GM19438 (cell line): ENCODE measurements around the gene IRAK3.
"Not testable (repeated sequence)": the region's sequence is repeated elsewhere in the genome, so short reads cannot be mapped to it uniquely, and the experiment has no call there.

Experiments
- ATAC-seq: cut with Tn5 transposase; IDR thresholded peaks from one replicate; pipeline ENCODE4 v1.9.1; 2021; ENCODE audit warnings: low read depth; ENCODE audit not compliant: unreplicated experiment

Gene IRAK3

DNA sequence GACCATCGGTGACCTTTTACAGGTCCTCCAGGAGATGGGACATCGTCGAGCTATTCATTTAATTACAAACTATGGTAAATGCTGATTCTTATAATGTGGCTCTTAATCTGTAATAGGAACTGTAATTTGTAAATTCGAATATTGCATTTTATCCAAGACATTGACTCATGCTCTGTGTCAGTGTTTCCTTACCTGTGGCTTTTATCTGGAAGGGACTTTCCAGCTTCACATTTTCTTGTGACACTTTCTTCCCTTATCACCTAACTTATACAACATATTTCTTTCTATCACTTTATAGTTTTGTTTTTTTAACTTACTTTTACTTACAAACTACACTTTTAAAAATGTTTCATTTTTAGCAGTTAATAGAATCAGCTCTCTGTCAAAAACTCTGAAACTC lies 14.8 kb downstream of the IRAK3 start:
- ATAC-seq, result no peak

DNA sequence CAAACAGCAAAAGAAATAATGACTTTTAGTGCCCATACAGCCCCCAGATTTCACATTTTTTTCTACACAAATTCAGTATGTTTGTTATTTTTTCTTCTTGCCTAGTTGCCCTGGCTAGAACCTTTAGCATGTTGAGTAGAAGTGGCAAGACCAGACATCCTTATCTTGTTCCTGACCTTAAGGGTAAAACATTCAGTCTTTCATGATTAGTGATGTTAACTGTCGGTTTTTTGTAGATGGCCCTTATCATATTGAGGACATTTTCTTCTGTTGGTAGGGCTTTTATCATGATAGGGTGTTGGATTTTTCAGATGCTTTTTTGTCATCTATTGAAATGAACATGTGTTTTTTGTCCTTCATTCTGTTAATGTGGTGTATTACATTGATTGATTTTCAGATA lies 17.1 kb downstream of the IRAK3 start:
- no peak for ATAC-seq

DNA sequence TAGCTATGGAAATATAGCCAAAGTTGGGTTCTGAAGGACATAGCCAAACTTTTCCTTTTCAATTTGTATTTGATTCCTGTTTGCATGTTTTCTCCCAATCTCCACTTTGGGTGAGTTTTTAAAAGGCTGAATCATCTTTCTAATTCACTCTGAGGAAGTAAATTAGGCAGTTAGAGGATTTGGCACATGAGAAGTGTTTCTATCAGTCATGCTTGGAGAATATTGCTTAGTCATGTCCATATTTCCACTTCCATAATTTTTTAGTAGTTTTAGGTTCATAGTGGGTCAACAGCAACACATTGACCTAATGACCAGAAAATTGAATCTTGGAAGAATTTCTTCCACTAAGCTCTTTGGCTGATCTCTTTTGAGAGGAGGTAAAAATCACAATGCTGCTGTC lies 21.8 kb downstream of the IRAK3 start:
- ATAC-seq, result no peak

DNA sequence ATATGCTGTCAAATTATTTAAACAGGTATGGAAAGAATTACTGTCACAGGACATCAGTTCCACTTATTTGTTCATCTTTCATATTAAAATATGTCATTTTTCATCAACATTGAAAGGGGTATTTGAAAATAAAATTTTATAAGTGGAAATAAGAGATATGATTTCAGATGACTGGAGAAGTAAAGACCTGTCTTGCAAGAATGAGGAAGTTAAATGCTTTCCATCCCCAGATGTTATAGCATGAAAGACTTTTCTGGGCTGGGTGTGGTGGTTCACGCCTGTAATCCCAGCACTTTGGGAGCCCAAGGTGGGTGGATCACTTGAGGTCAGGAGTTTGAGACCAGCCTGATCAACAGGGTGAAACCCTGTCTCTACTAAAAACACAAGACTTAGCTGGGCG lies 22.6 kb downstream of the IRAK3 start:
- not testable (repeated sequence) for ATAC-seq

DNA sequence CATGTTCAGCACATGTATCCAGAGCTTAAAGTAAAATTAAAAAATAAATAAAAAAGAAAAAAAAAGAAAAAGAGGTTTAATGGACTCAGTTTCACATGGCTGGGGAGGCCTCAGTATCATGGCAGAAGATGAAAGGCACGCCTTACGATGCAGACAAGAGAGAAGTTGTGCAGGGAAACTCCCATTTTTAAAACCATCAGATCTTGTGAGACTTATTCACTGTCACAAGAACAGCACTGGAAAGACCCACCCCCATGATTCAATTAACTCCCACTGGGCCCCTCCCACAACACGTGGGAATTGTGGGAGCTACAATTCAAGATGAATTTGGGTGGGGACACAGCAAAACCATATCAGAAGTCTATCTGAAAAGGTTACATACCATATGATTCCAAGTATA lies 24.0 kb downstream of the IRAK3 start:
- ATAC-seq, result not testable (repeated sequence)

DNA sequence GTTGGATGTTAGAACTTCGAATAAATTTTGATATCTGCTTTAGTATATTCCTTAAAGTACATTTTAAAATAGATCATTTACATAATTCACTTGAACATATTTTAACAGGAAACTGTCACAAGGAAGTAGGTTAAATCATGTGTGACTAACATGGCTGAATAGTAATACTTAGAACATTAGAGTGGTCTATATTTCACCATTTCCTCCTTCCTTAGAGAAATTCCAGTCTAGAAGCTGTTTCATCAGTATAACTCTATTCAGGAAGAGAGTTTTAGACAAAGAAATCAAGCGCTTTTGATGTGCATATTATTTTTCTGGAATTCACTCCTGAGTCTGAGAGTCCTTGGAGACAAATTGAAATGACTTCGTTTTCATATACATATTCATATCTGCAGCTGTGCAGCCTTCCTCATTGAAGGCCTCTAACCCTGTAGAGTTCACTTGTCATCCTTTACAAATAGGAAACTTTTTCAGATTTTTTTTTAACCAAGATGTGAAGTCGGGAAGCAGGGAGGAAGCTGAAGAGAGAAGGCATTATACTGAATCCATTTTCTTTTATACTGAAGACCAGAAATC lies 28.4 kb downstream of the IRAK3 start:
- no peak for ATAC-seq

DNA sequence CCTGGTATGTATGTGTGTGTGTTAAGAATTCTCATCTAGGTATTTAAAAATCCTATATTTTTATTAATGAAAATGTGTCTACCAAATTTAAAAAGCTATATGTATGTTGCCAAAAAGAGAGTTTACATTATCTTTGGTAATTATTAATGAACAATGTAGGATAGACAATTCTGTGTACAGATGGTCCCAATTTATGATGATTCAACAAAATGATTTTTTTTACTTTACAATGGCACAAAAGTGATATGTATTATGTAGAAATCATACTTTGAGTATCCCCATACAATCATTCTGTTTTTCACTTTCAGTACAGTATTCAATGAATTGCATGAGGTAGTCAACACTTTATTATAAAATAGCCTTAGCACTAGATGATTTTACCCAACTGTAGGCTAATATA lies 39.4 kb downstream of the IRAK3 start:
- no peak for ATAC-seq

DNA sequence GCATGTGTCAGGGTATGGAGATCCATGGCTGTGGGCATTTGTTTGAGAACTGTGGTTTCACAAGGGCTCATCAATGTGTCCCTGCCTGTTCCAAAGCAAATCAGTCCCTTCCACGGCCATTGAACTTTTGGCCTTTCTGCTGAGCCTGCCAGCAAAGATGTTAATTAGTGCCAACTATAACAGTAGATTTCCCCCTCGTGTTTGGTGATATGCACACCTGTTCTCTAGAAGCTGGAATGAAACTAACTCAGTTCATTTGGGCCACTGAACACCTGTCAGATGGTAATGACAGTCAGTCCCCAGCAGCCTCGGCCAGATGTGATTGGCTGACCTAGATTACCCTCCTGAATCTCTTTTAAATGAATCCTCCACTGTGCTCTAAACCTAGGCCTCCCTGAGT lies 43.2 kb downstream of the IRAK3 start:
- ATAC-seq, result no peak

DNA sequence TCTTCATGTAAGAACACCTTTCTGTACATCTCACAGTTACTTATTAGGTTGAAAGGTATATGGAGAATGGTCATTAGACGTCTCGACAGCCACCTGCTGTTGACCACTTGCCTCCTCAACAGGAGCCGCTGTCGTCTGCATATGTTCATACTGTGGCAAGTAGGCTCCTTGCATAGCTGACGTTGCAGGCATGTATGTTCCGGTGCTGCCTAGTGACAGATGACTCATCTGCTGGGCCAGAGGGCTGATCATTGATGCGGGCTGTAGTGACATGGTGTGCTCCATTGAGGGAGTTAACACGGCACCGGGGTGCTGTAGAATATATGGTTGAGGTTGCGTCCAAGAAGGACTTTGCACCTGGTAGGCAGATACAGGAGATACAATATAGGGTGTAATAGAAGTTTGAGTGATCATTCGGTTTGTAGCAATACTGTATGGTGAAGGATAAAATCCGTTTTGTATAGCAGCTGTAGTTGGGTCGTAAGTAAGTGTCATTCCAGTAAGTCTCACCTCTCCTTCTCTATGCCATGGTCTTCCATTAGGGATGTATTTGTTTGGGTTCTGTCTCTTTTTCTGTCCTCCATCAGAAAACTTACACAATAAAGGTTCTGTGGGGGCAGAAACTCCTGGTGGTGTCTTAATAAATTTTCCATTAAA lies 45.2 kb downstream of the IRAK3 start:
- ATAC-seq, result peak; percentile 91

DNA sequence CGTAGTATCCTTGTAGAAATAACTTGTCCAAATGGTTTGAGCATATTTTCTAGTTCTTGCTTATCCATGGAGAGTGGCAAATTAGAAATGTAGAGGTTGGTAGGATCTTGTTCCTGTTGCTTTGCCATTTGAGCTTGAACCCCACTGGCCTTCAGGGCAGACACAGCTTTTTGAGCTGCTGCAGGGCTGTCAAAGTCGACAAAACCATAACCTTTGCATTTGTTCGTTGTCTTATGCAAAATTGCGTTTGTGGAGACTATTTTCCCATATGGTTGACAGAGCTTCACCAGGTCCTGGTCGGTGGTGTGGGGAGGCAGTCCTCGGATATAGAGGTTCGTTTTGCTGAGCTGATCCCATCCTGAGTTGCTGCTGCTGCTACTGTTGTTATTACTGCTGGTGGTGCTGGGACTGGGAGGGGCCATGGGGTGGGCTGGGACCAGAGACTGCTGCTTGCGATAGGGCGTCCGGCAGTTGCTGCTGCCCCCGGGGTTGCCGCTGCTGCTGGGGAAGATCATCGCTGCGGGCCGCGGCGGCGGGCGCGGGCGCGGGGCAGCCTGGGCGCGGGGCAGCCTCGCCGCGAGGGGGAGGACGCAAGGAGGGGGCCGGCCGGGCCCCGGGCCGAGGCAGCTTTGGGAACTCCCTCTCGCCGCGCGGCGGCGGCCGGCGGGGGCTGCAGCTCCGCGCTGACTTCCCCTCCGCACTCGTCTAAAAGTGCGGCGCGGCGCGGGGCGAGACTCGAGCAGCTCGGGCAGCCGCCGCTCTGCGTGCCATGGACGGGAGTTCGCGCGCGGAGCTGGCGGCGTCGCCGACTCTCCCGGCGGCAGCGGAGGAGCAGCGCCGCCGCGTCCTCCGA lies 46.0 kb downstream of the IRAK3 start:
- peak; percentile 39 for ATAC-seq

DNA sequence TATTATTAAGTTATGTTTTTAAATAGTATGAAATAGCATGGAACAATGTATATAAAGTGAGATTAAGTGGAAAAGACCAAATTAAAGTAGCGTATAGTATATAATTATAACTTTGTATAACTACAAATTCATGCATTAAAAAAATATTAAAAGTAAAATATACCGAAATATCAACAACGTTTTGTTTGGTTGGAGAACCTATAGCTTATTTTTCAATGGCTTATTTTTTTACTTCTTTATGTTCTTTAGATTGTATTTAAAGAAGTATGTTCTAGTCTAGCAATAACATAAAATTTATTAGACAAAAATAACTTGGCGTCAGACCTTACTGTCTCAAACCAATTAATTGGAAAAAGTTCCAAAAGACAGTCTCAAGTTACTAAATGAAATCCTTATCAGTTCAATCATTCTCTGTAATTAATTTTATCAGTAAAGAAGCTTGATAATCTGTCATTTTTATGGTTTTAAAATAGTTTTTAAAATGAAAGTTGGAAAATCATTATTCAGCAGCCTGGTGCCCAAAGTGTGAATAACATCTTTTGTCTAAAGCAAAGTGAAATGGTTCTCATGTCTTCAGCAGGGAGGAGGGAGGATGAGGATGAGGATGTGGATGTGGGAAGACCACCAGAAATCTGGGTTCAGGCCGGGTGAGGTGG lies 46.7 kb downstream of the IRAK3 start:
- ATAC-seq, result no peak

DNA sequence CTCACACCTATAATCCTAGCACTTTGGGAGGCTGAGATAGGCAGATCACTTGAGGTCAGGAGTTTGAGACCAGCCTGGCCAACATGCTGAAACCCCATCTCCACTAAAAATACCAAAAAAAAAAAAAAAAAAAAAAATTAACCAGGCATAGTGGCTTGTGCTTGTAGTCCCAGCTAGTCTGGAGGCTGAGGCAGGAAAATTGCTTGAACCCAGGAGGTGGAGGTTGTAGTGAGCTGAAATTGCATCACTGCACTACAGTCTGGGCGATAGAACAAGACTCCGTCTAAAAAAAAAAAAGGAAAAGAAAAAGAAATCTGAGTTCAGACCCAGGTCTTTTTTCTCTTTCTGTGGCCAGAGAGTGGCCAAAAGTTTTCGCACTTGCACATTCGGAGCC lies 47.3 kb downstream of the IRAK3 start:
- not testable (repeated sequence) for ATAC-seq

DNA sequence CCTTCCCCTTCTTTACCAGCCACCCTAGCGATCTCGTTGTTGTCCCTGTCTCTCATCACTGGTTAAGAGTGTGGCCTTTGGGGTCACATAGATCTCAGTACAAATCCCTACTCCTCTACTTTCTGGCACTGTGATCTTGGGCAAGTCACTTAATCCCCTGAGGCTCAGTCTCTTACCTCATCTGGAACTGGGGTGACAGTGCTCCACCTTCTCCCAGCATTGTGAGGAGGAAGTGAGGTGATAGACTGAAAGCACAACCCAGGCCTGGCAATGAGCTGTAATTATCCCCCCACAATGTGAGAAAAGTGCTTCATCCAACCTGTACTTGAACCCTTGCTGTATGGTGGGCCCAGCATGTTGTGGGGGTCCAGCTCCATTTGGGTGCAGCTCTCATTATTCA lies 48.0 kb downstream of the IRAK3 start:
- no peak for ATAC-seq

DNA sequence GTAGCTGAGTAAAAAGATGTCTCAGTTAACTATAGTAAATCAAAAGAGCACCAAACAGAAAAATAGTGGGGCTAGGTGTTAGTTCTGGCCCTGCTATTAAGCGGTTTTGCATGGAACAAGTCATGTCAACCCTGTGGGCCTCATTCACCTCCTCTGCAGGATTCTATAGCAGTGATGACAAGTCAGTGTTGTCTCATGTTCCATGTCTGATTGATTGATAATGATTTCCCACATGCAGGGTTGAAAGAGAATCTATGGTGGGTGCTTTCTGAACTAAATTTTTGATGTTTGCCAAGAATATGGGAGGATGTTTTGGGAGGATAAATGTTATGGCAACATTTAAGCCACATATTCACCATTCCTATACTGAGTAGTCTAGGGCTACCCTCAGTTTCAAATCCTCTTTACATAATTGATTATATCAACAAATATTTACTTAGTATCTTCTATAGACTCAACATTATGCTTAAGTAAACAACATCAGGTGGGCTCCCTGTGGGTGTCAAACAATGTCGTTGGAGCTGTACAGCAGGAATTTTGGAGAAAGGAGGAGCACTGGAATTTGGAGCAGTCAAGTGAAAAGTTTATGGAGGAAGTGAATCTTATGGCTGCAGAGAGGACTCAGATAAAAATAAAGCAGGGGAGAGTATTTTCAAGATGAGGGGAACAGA lies 48.6 kb downstream of the IRAK3 start:
- ATAC-seq, result no peak

DNA sequence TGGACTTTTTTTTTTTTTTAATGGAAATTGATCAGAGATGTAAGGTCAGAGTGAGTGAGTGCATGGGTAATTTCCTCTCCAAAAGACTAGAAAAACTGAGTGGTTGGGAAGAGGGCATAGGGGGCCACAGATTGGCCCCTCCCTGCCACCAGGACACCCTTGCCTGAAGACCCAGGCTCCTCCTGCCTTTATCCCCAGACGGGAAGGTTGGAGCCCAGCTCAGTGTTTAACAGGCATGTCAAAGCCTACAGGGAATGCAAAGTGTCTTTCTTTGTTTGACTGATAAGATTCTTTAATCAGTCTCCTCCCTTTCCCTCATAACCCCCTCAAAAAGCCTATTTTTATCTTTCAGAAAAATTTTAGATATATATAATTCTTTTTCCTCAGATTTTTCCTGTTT lies 50.3 kb downstream of the IRAK3 start:
- no peak for ATAC-seq

DNA sequence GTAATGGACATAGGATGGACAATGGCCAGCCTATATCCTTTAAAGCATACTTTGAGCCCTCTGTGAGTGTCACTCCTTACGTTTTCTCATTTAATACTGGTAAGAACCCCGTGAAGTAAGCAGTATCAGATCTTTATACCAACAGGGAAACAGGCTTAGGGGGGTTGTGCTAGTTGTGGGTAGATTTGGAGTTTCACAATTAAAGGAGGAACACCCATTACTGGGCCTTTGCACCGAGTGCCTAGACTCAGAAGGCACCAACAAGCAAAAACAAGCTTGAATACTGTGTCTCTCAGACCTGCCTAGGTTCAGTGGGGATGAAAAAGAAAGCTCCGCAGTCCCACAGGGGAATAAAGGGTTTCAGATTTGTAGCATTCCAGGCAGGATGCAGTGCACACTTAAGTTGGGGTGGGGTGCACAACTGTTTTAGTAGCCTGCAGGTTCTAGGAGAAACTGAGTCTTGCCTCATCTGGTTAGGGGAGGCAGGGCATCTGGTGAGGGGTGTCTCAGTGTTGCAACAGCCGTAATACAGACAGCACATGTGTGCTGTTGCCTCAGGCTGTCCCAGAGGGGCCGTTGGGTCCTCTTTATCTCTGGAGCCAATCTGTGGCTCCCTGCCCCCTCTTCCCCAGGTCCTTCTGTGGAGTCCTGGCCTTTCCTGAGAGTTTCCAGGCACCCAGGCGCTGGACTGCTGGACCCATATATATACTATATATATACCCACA lies 51.2 kb downstream of the IRAK3 start:
- ATAC-seq, result no peak

DNA sequence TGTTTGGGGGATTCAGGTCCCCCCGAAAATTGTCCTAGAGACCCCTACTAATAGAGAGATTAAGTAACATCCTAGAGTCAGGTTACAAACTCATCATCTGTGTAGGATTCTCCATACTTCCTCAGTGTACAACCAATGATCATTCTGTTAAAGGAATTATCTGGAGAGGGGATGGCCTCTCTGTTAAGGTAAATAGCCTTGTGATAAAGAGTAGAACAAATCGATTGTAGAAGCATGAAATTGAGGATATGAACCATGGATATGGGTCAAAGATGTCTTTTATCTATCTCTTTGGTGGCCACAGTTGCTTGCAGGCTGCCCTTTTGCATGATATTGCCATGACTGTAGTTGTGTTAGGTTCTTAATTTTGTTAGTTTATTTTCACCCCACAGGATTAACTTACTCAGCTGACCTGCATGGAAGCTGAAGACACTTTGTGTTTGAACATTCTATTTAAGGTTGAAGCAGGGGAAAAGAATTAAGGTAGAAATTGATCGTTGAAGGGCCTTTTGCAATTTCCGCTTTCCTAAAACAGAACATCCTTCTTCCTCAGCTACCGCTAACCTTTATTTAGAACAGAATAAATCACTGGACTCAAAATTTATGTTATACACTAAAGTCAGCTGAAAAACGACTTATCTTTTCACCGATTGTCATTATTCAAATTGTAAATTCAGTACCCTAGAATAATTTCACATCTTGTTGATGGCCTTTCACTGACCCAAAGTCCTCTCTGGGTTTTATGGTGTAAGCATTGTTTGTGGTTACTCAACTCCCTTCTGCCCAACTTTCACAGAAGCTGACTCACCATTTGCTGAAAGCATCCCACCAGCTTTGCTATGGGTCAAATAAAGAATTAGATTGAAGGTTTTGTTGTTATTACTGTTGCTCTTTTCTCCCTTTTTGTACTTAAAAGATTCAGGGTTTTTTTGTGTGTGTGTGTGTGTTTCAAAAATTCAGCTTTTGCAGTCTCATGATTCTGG lies 52.3 kb downstream of the IRAK3 start:
- ATAC-seq, result no peak

DNA sequence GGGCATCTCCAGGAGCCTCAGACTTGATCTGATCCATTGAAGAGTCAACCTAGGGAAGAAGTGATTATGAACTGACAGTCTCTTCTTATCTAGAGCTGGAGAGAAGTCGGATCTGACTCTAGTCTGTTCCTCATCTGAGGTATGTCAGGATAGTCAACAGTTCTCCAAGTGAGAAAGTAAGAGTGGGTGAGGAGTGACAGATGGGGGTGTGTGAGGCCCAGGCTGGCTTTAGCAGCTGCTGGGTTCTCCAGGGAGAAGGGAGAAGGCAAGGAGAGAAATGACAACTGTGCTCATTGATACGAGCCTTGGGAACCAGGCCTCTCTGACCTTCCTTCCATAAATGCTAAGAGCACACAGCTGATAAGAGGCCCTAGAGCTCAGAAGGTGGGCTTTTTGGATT lies 53.3 kb downstream of the IRAK3 start:
- no peak for ATAC-seq

DNA sequence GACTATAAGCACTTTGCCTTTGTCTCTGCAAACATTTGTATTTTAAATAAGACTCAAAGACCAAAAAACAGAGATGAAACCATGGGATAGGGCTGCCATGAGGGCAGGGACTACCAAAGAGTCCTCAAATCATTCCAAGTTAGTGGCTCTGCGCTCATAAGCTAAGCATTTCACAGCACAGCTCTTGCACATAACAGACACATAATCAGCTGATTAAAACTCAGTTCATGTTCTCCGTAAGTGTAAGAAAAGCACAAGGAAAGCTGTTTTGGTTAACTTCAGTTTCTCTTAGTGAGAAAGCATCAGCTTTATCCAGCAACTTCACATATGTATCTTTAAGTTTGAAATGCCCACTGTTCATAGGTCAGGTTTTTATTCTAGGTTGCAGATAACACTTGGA lies 54.9 kb downstream of the IRAK3 start:
- no peak for ATAC-seq
